Mesenchymal stem cell (in vitro differentiated cells and primary cell): ENCODE results near the gene SGK1.
"Not testable (repeated sequence)": the region's sequence is repeated elsewhere in the genome, so short reads cannot be mapped to it uniquely, and the experiment has no call there.

Source experiments
- DNase-seq: peaks from one replicate; pipeline ENCODE4 v3.0.0-alpha.2; 2013
- H2AFZ ChIP-seq: one replicate; pipeline ENCODE4 v1.6.1; 2013; ENCODE audit warnings: low read depth, mild to moderate bottlenecking, control low read depth, inconsistent platforms, low read length, moderate library complexity
- H2AK5ac ChIP-seq: 2 replicates; pipeline ENCODE4 v1.6.1; 2013; ENCODE audit warnings: low read length, moderate library complexity, mild to moderate bottlenecking, inconsistent platforms; ENCODE audit not compliant: severe bottlenecking
- H2BK120ac ChIP-seq: one replicate; pipeline ENCODE4 v1.6.1; 2013; ENCODE audit warnings: low read depth, mild to moderate bottlenecking, inconsistent platforms, low read length, moderate library complexity
- H2BK12ac ChIP-seq, 2 experiments: one replicate each; pipeline ENCODE4 v1.6.1; 2013; ENCODE audit warnings: inconsistent platforms in 2 of 2, low read length in 2 of 2, mild to moderate bottlenecking in 2 of 2, moderate library complexity in 2 of 2, control low read depth in 1 of 2
- H2BK15ac ChIP-seq: one replicate; pipeline ENCODE4 v1.6.1; 2013; ENCODE audit warnings: mild to moderate bottlenecking, low read depth, inconsistent platforms; ENCODE audit not compliant: poor library complexity, severe bottlenecking
- H2BK5ac ChIP-seq: 2 replicates; pipeline ENCODE4 v1.6.1; 2013; ENCODE audit warnings: low read depth, mild to moderate bottlenecking, low read length, control low read depth, inconsistent platforms; ENCODE audit not compliant: poor library complexity, severe bottlenecking
- H3K14ac ChIP-seq, 2 experiments: one replicate each; pipeline ENCODE4 v1.6.1; 2013; ENCODE audit warnings: inconsistent platforms in 2 of 2, low read length in 2 of 2, control low read depth in 1 of 2, mild to moderate bottlenecking in 1 of 2, moderate library complexity in 1 of 2
- H3K18ac ChIP-seq, 2 experiments: one replicate each; pipeline ENCODE4 v1.6.1; 2013; ENCODE audit warnings: inconsistent platforms in 2 of 2, low read length in 2 of 2, control low read depth in 1 of 2, low read depth in 1 of 2, mild to moderate bottlenecking in 1 of 2
- H3K23ac ChIP-seq, 2 experiments: one replicate each; pipeline ENCODE4 v1.6.1; 2013; ENCODE audit warnings: inconsistent platforms in 2 of 2, low read length in 2 of 2, mild to moderate bottlenecking in 2 of 2, moderate library complexity in 2 of 2, control low read depth in 1 of 2
- H3K27ac ChIP-seq: 2 replicates; pipeline ENCODE4 v1.5.1; 2013; ENCODE audit warnings: mild to moderate bottlenecking, moderate library complexity, low read length, control low read depth, inconsistent platforms; ENCODE audit not compliant: poor library complexity, severe bottlenecking
- H3K27me3 ChIP-seq, 2 experiments: 2 replicates each; pipeline versions ENCODE4 v1.6.1 to v1.7.0; 2013; ENCODE audit warnings: low read length in 2 of 2, mild to moderate bottlenecking in 2 of 2, moderate library complexity in 2 of 2, control low read depth in 1 of 2, inconsistent platforms in 1 of 2; ENCODE audit not compliant: control insufficient read depth in 1 of 2, insufficient read depth in 1 of 2
- H3K36me3 ChIP-seq, 2 experiments: 2 replicates each; pipeline versions ENCODE4 v1.6.1 to v1.7.0; 2013; ENCODE audit warnings: low read length in 2 of 2, control low read depth in 1 of 2, inconsistent platforms in 1 of 2, low read depth in 1 of 2, mild to moderate bottlenecking in 1 of 2; ENCODE audit not compliant: insufficient read depth in 2 of 2, control insufficient read depth in 1 of 2
- H3K4ac ChIP-seq, 2 experiments: one replicate each; pipeline ENCODE4 v1.6.1; 2013; ENCODE audit warnings: inconsistent platforms in 2 of 2, low read length in 2 of 2, mild to moderate bottlenecking in 2 of 2, moderate library complexity in 2 of 2, control low read depth in 1 of 2, low read depth in 1 of 2
- H3K4me1 ChIP-seq: 2 replicates; pipeline ENCODE4 v1.6.1; 2013; ENCODE audit warnings: low read depth, low read length, control low read depth; ENCODE audit not compliant: control insufficient read depth, insufficient read depth
- H3K4me2 ChIP-seq: 2 replicates; pipeline ENCODE4 v1.6.1; 2013; ENCODE audit warnings: low read length, mild to moderate bottlenecking, inconsistent platforms; ENCODE audit not compliant: poor library complexity, severe bottlenecking
- H3K4me3 ChIP-seq, 2 experiments: 2 replicates each; pipeline versions ENCODE4 v1.5.1 to v1.7.0; 2013; ENCODE audit warnings: low read length in 2 of 2, mild to moderate bottlenecking in 2 of 2, control low read depth in 1 of 2, low read depth in 1 of 2; ENCODE audit not compliant: insufficient read depth in 1 of 2
- H3K79me1 ChIP-seq: replicated peaks from 2 replicates; pipeline ENCODE4 v1.6.1; 2013; ENCODE audit warnings: mild to moderate bottlenecking, control low read depth, low read length, inconsistent platforms; ENCODE audit not compliant: poor library complexity, severe bottlenecking
- H3K9ac ChIP-seq: 2 replicates; pipeline ENCODE4 v1.7.0; 2013; ENCODE audit warnings: mild to moderate bottlenecking, low read length, moderate library complexity
- H3K9me3 ChIP-seq: 2 replicates; pipeline ENCODE4 v1.7.0; 2013; ENCODE audit warnings: mild to moderate bottlenecking, low read length; ENCODE audit not compliant: control insufficient read depth
- H4K8ac ChIP-seq: one replicate; pipeline ENCODE4 v1.6.1; 2013; ENCODE audit warnings: inconsistent platforms, mild to moderate bottlenecking, low read length, moderate library complexity
- H4K91ac ChIP-seq: one replicate; pipeline ENCODE4 v1.6.1; 2013; ENCODE audit warnings: mild to moderate bottlenecking, low read length, inconsistent platforms
- WGBS: methylation state at CpG from one replicate; pipeline ENCODE4 v1.1.7; 2013; ENCODE audit warnings: mixed read lengths; 5-methylcytosine and 5-hydroxymethylcytosine counted together

The SGK1 gene

GRCh38 chr6:134213410-134213809 lies 104.5 kb downstream of the SGK1 start:
- not testable (repeated sequence) for H3K9ac ChIP-seq, H3K18ac ChIP-seq, H3K9me3 ChIP-seq, H2AK5ac ChIP-seq, H2AFZ ChIP-seq, H2BK120ac ChIP-seq, H3K27ac ChIP-seq, H2BK12ac ChIP-seq, H4K91ac ChIP-seq, H3K4me2 ChIP-seq, H3K4me3 ChIP-seq, H3K4me1 ChIP-seq, H3K27me3 ChIP-seq, DNase-seq, H3K4ac ChIP-seq, H3K36me3 ChIP-seq, H3K14ac ChIP-seq, H4K8ac ChIP-seq, H3K79me1 ChIP-seq, H3K23ac ChIP-seq, H2BK5ac ChIP-seq, H2BK15ac ChIP-seq
- 94% methylated on average over 2 of the region's 2 CpGs for WGBS

GRCh38 chr6:134211297-134211696 lies 106.6 kb downstream of the SGK1 start:
- Histone ChIP-seq H3K4me2 (no peak overlapping the region), H2BK5ac (no peak overlapping the region), H2AFZ (no peak overlapping the region), H2BK12ac (no peak overlapping the region), H3K4me3 (no peak overlapping the region), H2BK120ac (no peak overlapping the region), H3K36me3 (no peaks in the 10 kb centered on the region), H4K8ac (no peak overlapping the region), H2BK15ac (no peak overlapping the region), H3K18ac (no peak overlapping the region), H3K4ac (no peak overlapping the region), H3K27ac (no peak overlapping the region), H3K14ac (no peak overlapping the region), H3K9ac (no peak overlapping the region), H4K91ac (no peak overlapping the region), H3K27me3 (no peaks in the 10 kb centered on the region), H3K9me3 (no peaks in the 10 kb centered on the region), H2AK5ac (no peak overlapping the region), H3K23ac (no peak overlapping the region), H3K4me1 (no peaks in the 10 kb centered on the region), H3K79me1 (no peaks in the 10 kb centered on the region)
- WGBS: 100% methylated on average over 1 of the region's 3 CpGs
- DNase-seq: no peak

- no peak overlapping the region for H2BK15ac ChIP-seq
Observed at GRCh38 chr6:134207421-134207820, 110.5 kb downstream of the SGK1 start.

GRCh38 chr6:134205366-134205765 lies 112.5 kb downstream of the SGK1 start:
- Histone ChIP-seq H3K23ac (no peak overlapping the region), H3K36me3 (no peaks in the 10 kb centered on the region), H3K9ac (no peak overlapping the region), H2BK12ac (no peak overlapping the region), H2BK15ac (no peak overlapping the region), H2AK5ac (no peak overlapping the region), H4K8ac (no peak overlapping the region), H3K9me3 (peaks cover 2% of the 10 kb centered on the region), H4K91ac (no peak overlapping the region), H2AFZ (no peak overlapping the region), H2BK120ac (no peak overlapping the region), H2BK5ac (no peak overlapping the region), H3K79me1 (no peaks in the 10 kb centered on the region), H3K27me3 (no peaks in the 10 kb centered on the region), H3K18ac (no peak overlapping the region), H3K4me1 (no peaks in the 10 kb centered on the region), H3K4me3 (no peak overlapping the region), H3K14ac (no peak overlapping the region), H3K4me2 (no peak overlapping the region), H3K4ac (no peak overlapping the region), H3K27ac (no peak overlapping the region)
- 95% methylated on average over 3 of the region's 4 CpGs for WGBS
- DNase-seq: no peak

More at GRCh38 chr6:134207421-134207820, 110.5 kb downstream of the SGK1 start:
- Histone ChIP-seq H3K4me2 (no peak overlapping the region), H3K4me3 (no peak overlapping the region), H3K4me1 (no peaks in the 10 kb centered on the region), H2AK5ac (no peak overlapping the region), H3K23ac (no peak overlapping the region), H2BK5ac (no peak overlapping the region), H3K14ac (no peak overlapping the region), H4K8ac (no peak overlapping the region), H3K9me3 (peaks cover 2% of the 10 kb centered on the region), H3K9ac (no peak overlapping the region), H3K4ac (no peak overlapping the region), H3K36me3 (no peaks in the 10 kb centered on the region), H4K91ac (no peak overlapping the region), H3K18ac (no peak overlapping the region), H3K27ac (no peak overlapping the region), H2BK120ac (no peak overlapping the region), H2AFZ (no peak overlapping the region), H3K27me3 (no peaks in the 10 kb centered on the region), H3K79me1 (no peaks in the 10 kb centered on the region), H2BK12ac (no peak overlapping the region)
- DNase-seq: no peak
- WGBS: 93% methylated on average over 3 of the region's 4 CpGs
